A673 (cell line): ENCODE measurements around the gene GTPBP6.

ENCODE experiments used
- CTCF ChIP-seq: fragments of 300-800, 200-600 bp; sonication (generic); conservative IDR thresholded peaks from 2 replicates; pipeline ENCODE4 v1.5.1; 2017; ENCODE audit warnings: low read depth, mild to moderate bottlenecking, antibody characterized with exemption, low read length, moderate library complexity, mixed read lengths
- EZH2 ChIP-seq: fragments of 200-600 bp; sonication (generic); IDR thresholded peaks from 2 replicates; pipeline ENCODE4 v1.6.1; 2017; ENCODE audit warnings: borderline replicate concordance, low read depth, mild to moderate bottlenecking, mixed read lengths, antibody characterized with exemption, low read length; ENCODE audit not compliant: poor library complexity, severe bottlenecking

- TF ChIP-seq CTCF, result no peak
- TF ChIP-seq EZH2, result no peak
These were observed 30.9 kb downstream of the GTPBP6 start for GRCh38 chrX:287670-288069.
